NCI-H146 treated with DMSO at 0.1 percent for 48 hours (cell line): ENCODE measurements around the gene PLA2G6.
"Not testable (repeated sequence)": the region's sequence is repeated elsewhere in the genome, so short reads cannot be mapped to it uniquely, and the experiment has no call there.

ENCODE experiments used
- DNase-seq: peaks from one replicate; lab custom pipeline; 2025; ENCODE audit not compliant: unreplicated experiment; lab: John Stamatoyannopoulos, UW

PLA2G6 gene

DNA sequence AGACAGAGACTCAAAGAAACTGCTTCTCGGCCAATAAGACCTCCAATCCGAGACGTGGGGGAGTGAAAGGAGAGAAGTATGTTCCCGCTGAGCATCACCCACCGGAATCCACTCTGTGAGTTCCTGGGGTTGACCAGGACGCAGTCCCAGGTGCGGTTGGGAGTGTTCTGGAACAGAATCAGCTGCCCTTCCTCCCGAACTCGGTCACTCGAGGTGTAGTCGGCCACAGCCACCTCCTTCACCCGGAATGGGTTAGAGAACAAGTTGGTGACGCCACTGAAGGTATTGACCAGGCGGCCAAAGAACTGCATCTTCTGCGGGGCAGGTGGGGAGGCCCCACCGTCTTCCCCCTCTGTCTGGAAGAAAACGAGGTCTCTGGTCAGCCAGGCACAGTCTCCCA lies 12.5 kb downstream of the PLA2G6 start:
- DNase-seq = no peak

DNA sequence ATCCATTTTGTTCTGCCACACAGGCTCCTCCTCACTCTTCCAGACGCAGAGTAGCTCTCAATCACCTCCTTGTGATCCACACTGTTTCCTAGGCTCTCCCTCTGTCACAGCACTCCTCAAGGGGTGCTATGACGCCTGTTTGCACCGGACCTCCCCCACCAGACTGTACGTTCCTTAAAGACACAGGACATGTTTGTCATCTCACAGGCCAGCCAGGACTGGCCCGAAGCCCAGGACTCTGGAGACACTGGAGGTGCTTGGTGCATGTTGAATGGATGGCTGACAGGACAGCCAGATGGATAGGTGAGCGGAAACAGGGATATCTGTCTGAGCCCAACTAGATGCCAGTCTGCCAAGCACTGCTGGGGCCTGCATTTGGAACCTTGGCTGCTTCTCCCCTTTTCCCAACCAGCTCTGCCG lies 13.6 kb downstream of the PLA2G6 start:
- no peak for DNase-seq

DNA sequence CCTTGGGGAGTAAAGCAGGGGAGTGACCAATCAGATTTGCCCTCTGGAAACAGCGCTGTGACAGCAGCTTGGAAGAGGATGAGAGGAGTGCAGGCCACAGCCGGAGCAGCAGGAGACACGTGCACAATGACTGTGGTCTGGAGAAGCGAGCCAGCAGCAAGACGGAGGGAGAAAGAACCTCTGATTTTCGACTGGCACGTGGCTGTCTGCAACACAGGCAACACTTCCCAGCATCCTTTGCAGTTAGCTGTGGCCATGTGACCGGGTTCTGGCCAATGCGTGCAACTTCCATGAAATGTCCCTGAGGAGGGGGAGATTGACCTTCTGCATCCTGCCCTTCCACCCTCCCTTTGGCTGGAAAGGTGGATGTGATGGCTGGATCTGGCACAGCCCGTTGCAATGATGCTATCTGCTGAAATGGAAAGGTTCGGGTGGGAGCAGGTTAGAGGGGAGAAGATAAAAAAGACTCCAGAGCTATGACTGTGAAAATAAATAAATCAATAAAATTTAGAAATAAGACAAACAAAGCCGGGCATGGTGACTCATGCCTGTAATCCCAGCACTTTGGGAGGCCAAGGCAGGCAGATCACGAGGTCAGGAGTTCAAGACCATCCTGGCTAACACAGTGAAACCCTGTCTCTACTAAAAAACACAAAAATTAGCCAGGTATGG lies 15.6 kb downstream of the PLA2G6 start:
- DNase-seq = no peak

DNA sequence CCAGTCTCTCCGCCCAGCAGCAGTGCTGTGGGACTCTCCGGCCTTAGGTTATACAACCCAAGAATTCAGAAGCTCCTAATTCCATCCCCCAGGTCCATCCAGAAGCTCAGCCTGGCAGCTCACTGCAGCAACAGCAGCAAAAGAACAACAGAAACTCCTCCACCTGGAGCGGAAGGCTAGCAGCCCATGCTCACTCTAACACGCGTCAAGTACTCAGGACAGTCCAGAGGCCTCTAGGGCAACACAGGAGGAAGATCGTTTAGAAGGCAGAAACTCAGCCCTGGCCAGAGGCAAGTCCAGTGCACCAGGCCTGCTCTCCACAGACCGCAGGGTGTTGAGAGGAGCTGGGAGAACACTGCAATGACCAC lies 17.1 kb downstream of the PLA2G6 start:
- DNase-seq = no peak

DNA sequence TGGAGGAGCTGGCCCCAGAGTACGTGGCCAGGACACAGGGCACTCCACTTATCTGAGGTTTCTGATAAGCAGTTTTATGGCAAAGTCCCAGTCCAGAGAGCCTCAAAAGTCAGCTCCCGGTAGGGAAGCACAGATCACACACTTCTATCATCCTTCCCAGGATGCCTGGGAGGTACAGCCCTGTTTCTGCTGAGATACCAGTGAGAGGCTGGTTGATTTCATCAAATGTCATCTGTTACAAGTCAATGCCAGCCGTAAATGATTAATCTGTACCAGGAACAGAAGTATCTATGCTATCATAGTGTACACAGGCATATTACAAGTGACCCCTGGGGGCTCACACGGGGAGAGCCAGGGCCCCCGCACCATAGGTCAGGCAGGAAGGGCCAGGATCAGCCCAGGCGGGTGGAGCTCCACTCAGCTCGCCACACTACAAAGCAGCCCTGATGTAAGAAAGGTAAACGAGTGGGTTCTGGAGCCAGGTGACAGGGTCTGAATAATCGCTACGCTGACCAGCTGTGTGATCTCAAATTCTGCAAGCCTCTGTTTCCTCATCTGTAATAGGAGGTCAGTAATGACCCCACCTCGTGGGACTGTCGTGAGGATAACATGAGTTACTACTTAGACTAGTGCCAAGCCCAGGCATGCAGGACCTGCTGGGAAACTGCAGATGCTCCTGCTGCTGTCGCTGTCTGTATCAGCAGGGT lies 17.6 kb downstream of the PLA2G6 start:
- DNase-seq = no peak

DNA sequence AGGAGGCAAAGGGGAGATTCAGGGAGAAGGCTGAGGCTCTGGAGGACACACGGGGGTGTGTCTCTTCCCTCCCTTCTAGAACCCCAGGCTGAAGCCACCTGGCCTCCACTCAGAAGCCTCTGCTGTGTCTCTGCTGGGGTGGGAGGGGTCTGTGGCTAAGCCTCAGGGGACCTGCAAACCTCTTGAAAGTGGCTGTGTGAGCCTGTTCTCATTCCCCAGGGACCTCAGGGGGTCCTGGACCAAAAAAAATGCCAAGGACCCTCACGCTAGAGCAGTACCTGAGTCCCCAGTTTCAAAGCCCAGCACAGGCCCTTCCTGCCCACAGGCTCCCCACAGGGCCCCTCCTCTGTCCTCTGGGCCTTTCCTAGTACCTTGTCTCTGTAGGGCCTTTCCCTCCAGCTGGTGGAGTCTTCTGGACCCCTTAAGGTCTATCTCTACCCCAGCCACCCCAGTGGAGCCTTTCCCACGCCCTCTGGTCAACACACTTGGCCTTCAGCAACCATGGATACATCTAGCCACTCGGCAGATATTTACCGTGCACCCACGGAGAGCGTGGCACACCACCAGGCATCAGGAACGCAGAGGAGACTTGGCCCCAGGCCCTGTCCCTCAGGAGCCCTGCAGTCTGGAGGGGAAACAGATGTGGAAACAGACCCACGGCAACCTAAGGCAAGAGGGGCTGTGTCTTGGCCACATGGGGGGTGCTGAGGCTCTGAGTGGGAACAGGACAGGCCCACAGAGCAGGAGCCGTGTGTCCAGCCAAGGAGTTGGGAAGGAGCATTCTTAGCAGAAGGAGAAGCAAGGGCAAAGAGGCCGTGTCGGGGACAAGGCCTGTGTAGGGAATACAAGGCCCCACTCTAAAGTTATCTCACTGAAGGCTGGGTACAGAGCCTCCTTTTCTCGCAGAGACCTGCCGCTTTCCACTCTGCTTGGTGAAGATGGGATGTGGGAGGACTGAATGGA lies 18.5 kb downstream of the PLA2G6 start:
- no peak for DNase-seq

DNA sequence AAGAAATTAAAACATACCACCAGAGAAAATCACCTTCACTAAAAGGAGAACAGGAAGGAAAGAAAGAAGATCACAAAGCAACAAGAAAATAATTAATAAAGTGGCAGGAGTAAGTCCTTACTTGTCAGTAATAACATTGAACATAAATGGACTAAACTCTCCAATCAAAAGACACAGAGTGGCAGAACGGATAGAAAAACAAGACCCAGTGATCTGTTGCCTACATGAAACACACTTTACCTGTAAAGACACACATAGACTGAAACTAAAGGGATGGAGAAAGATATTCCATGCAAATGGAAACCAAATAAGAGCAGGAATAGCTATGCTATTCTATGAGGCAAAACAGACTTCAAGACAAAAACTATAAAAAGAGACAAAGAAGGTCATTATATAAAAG lies 25.9 kb downstream of the PLA2G6 start:
- DNase-seq = no peak

DNA sequence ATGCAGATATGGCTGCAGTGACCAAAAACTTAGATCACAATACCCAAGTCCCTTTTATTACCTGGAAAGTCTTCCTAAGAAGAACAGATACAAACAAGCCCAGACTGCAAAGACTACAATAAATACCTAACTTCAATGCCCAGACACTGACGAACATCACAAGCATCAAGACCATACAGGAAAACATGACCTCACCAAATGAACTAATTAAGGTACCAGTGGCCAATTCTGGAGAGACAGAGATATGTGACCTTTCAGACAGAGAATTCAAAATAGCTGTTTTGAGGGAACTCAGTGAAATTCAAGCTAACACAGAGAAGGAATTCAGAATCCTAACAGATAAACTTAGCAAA lies 27.1 kb downstream of the PLA2G6 start:
- not testable (repeated sequence) for DNase-seq

DNA sequence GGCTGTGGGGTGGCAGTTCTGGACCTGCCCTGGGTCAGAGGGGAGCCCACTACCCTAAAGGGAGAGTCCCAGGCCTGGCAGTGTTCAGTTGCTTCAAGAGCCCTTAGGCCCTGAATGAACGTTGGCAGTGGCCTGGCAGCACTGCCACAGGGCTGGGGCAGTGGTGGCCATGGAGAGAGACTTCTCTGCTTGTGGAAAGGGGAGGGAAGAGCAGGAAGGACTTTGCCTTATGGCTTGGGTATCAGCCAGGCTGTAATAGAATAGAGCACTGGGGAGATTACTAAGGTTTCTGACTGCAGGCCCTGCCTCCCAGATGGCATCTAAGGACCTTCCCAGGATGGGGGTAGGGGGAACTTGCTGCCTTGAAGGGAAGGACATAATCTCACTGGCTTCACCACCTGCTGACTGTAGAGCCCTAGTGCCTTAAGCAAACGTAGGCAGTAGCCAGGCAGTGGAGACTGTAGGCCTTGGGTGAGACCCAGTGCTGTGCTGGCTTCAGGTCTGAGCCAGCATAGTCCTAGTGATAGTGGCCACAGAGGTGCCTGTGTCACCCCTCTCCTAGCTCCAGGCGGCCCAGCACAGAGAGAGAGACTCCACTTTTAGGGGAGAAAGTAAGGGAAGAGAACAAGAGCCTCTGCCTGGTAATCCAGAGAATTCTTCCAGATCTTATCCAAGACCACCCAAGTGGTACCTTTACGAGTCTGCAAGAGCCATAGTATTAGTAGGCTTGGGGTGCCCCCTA lies 27.6 kb downstream of the PLA2G6 start:
- DNase-seq = no peak

DNA sequence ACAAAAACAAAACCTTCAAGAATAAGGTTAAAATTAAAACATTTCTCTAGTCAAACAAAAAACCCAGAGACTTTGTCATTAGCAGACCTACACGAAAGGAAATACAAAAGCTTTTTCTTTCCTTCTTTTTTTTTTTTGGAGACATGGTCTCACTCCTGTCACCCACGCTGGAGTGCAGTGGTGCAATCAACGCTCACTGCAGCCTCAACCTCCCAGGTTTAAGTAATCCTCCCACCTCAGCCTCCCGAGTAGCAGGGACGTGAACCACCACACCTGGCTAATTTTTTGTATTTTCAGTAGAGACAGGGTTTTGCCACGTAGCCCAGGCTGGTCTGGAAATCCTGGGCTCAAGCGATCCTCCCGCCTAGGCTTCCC lies 30.5 kb downstream of the PLA2G6 start:
- no peak for DNase-seq

DNA sequence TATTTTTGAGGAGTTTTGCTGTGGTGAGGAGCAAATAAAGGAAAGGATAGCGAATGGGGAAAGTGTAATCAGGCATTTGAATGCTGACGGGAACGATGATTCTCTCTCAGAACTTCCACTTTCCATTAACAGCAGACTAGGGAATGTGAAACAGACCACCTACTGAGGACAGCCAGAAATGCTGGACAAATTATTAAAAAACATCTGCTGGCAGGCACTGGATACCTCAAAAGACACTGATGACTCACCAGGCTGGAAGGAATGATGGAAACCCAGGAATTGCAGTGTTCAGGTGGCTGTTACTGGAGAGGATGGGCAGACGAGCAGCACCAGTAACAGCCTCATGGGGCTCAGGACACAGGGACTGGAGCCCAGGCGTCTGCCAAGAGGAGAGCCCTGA lies 33.4 kb downstream of the PLA2G6 start:
- DNase-seq = peak; percentile 2

DNA sequence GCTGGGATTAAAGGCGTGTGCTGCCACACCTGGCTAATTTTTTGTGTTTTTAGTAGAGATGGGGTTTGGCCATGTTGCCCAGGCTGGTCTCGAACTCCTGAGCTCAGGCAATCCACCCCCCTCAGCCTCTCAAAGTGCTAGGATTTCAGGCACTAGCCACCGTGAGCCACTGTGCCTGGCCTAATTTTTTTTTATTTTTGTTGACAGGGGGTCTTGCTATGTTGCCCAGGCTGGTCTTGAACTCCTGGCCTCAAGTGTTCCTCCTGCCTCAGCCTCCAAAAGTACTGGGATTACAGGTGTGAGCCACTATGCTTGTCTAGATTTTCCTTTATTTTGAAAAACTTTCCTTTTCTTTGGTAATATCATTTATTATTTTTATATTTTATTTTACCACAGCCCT lies 35.5 kb downstream of the PLA2G6 start:
- DNase-seq = not testable (repeated sequence)

DNA sequence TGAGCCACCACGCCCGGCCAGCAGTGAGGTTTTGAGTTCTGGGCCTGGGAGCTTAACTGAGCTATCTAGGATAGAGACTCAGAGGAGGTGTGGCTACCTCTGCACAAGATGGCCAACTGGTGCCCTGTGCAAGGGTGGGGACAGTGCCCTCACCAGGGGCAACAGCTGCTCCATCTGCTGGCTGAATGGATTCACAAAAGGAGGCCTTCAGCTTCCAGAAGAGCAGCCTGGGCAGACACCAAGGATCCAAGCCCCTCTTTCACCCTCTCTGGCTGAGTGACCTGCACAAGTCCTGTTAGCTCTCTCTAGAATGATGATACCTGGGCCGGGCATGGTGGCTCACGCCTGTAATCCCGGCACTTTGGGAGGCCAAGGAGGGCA lies 37.6 kb downstream of the PLA2G6 start:
- no peak for DNase-seq

DNA sequence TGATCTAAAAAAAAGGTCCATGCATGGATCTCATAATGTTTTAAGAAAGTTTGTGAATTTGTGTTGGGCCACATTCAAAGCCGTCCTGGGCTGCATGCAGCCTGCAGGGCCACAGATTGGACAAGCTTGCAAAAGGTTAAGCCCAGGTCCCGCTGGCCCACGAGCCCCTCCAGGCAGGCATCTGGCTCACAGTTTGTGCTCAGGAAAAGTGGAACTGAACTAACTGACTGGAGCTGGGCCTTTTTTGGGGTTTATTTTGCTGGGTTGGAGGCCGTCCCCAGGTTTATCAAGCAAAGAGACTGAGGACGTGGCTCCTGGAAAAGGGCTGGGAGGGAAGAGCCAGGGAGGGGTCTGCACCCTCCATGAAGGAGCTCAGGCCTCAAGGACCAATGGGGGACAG lies 39.0 kb downstream of the PLA2G6 start:
- no peak for DNase-seq

DNA sequence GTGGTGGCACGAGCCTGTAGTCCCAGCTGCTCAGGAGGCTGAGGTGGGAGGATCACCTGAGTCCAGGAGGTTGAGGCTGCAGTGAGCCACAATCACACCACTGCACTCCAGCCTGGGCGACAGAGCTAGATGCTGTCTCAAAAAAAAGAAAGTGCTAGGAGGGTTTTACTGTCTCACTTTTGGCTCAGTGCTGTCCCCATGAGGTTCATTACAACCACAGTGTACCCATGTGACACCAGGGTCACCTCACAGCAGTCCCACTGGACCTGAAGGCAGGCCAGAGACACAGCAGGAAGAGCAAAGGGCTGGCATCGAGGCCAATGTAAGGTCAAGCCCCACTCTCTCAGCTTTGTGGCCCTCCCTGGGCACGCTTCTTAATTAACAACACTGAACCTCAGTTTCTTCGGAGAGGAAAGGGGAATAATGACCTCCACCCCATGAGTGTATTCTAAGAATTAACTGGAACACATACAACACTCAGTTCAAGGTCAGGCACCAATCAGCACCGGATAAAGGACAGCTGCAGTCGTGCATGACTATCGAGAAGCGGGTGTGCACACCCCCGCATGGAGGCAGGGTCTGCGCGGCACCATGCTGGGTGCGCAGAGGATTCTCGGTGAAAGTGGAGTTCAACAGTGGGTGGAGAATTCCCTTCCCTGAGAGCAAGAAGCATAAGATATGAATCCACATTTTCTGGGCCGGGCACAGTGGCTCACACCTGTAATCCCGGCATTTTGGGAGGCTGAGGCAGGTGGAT lies 40.2 kb downstream of the PLA2G6 start:
- DNase-seq = no peak

DNA sequence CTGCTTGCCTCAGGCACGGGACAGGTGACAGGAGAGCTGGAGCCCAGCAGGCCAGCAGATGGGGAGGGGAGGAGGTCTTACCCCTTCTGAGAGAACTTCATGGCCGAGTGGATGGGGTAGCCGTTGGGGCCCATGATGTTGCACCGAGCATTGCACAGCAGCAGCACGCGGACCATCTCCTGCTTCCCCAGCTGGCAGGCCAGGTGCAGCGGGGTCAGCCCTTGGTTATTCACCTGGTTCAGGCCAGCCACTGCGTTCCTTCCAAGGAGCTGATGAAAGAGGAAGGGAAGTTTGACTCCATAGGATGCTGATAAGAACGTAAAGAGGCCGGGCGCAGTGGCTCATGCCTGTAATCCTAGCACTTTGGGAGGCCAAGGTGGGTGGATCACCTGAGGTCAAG lies 41.7 kb downstream of the PLA2G6 start:
- no peak for DNase-seq

DNA sequence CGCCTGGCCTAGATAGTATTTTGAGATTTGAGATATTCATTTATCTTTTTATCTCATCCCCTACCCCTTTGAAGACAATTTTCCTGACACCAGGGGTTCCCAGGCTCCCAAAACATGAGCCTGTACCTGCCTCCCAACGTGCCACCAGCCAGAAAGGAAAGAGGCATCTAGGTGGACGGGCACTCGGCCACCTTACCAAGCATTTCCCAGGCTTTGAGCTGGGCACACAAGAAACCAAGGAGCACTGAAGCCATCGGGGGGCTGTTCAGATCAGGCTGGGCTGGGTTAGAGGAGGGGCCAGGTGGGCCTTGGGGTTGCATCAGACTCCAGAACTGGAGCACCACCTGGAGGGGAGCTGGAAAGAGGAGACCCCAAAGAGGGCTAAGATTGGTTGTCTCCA lies 42.7 kb downstream of the PLA2G6 start:
- no peak for DNase-seq

DNA sequence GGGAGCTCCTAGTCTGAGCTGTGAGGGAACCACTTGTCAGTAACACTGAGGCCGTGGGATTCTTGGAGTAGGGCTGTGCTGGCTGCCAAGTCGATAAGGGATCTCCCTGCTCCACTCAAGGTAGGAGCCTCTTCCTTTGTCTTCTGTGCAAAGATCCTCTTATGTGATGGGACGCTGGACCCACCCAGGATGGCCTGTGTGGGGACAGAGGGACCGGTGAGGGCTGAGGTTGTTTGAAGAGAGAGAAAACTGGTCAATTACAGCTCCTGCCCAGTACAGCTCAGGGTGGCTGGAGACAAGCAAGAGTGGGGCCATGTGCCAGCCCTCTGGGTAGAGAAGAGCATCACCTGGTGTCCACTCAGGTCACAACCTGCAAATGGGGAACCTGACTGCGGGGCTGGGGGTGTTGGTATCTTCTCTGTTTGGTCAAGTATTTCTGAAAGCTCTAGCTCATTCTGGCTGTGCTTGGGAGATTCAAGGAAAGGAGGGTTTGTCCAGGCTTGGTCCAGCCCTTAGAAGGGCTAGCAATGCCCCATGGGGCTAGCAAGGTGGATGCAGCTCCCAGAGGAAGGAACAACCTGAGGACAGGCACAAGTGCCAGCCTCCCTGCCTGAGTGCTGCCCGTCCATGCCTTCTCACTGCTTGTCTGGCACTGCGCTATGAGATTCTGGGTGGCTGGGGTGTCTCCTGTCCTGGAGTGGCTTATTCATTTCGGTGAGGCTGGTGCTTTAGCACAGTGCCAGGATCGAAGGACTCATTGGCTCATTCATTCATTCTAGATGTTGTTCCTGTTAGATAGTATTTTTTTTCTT lies 43.5 kb downstream of the PLA2G6 start:
- no peak for DNase-seq

DNA sequence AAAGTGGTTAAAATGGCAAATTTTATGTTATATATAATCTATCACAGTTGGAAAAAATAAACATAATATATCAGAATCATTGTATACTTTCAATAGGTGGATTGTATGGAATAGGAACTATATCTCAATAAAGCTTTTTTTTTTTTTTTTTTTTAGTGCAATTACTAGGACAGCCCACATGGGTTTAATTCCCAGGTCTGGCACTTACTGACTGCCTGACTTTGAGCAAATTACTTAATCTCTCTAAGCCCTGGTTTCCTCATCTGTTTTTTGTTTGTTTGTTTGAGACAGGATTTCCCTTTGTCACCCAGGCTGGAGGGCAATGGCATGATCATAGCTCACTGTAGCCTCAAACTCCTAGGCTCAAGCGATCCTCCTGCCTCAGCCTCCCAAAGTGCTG lies 45.0 kb downstream of the PLA2G6 start:
- DNase-seq = no peak
